A673 (cell line): ENCODE results near the gene IGFBP2. TPM values are rescaled to one million over a fixed set of nuclear protein-coding genes. Genes with fewer than 3 reads are reported as not detected.

ENCODE experiments used
- BruUV-seq: library from RNA; stranded (reverse); fragments of 400-500 nt; replicated peaks from 2 replicates; lab custom pipeline; 2021; lab: Mats Ljungman, UMichigan
- CTCF ChIA-PET: fragments of 300-600 bp; sonication (Branson Sonifier 250); formaldehyde crosslinking; loops from one replicate; lab custom pipeline; 2022; ENCODE audit warnings: antibody characterized with exemption; lab: Charles Lee
- POLR2A ChIA-PET: fragments of 300-600 bp; sonication (Branson Sonifier 250); formaldehyde crosslinking; loops from one replicate; lab custom pipeline; 2022; ENCODE audit warnings: antibody characterized with exemption; ENCODE audit not compliant: low non-redundant PET; lab: Charles Lee
- DNase-seq: peaks from one replicate; pipeline ENCODE4 v3.0.0-alpha.2; 2015; ENCODE audit warnings: low spot score
- H3K27ac ChIP-seq: fragments of 200-600 bp; sonication (generic); 2 replicates; pipeline ENCODE4 v1.5.1; 2016; ENCODE audit warnings: mixed run types, low read depth, mild to moderate bottlenecking, mixed read lengths, antibody characterized with exemption, low read length; ENCODE audit not compliant: poor library complexity, severe bottlenecking
- H3K27me3 ChIP-seq: fragments of 200-600 bp; sonication (generic); replicated peaks from 2 replicates; pipeline ENCODE4 v1.6.1; 2017; ENCODE audit warnings: mixed run types, low read depth, mild to moderate bottlenecking, mixed read lengths, antibody characterized with exemption, low read length; ENCODE audit not compliant: insufficient read depth, poor library complexity
- H3K36me3 ChIP-seq: fragments of 200-600 bp; sonication (generic); 2 replicates; pipeline ENCODE4 v1.6.1; 2016; ENCODE audit warnings: mixed run types, mild to moderate bottlenecking, mixed read lengths, antibody characterized with exemption, low read length; ENCODE audit not compliant: insufficient read depth, poor library complexity, severe bottlenecking
- H3K4me1 ChIP-seq: fragments of 200-600 bp; sonication (generic); 2 replicates; pipeline ENCODE4 v1.6.1; 2017; ENCODE audit warnings: mixed run types, mild to moderate bottlenecking, mixed read lengths, antibody characterized with exemption, low read length; ENCODE audit not compliant: insufficient read depth, poor library complexity, severe bottlenecking
- H3K4me3 ChIP-seq: fragments of 200-600 bp; sonication (generic); 2 replicates; pipeline ENCODE4 v1.5.1; 2016; ENCODE audit warnings: low read depth, mixed run types, mild to moderate bottlenecking, mixed read lengths, low read length; ENCODE audit not compliant: poor library complexity, severe bottlenecking
- H3K9me3 ChIP-seq: fragments of 200-600 bp; sonication (generic); 2 replicates; pipeline ENCODE4 v1.6.1; 2016; ENCODE audit warnings: mixed run types, low read depth, mild to moderate bottlenecking, mixed read lengths, antibody characterized with exemption, low read length; ENCODE audit not compliant: poor library complexity, severe bottlenecking
- EZH2 ChIP-seq: fragments of 200-600 bp; sonication (generic); IDR thresholded peaks from 2 replicates; pipeline ENCODE4 v1.6.1; 2017; ENCODE audit warnings: borderline replicate concordance, low read depth, mild to moderate bottlenecking, mixed read lengths, antibody characterized with exemption, low read length; ENCODE audit not compliant: poor library complexity, severe bottlenecking
- intact Hi-C: fragments of 100-400 bp; cut with micrococcal nuclease; formaldehyde crosslinking; loops from one replicate; pipeline ENCODE4 v1.10.0; 2022; ENCODE audit not compliant: unreplicated experiment
- total RNA-seq: library from RNA; stranded (reverse); gene quantifications from 2 replicates; pipeline ENCODE4 v1.2.3, GENCODE V29; 2021
- TF ChIP-seq, protein P1 (sequence below): fragments of 300-800, 200-600 bp; sonication (generic); conservative IDR thresholded peaks from 2 replicates; pipeline ENCODE4 v1.5.1; 2017; ENCODE audit warnings: low read depth, mild to moderate bottlenecking, antibody characterized with exemption, low read length, moderate library complexity, mixed read lengths

The IGFBP2 gene
- total RNA-seq, 1 experiment from 2014 or later: 614 TPM

DNA sequence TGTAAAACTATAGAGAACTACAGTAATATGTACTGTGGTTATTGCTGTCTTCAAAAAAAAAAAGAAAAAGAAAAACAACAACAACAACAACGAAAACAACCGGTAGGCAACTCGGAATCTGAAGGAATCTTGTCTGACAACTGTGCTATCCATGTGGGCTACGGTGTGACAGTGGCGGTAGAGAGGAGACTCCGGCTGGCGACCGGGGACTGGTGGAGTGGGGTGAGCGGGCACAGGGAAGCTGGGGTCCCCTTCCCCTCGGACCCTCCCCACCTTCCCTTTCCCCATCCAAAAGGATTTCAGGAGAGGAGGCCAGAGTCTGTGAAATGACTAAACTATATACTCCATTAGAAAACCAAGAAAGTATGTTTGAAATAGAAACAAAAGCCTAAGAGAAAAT lies 39.2 kb downstream of the IGFBP2 start:
- no peak for DNase-seq
- intact Hi-C loops: no loop called here
- Histone ChIP-seq H3K9me3 (no peaks in the 10 kb centered on the region), H3K36me3 (peaks cover under 1% of the 10 kb centered on the region), H3K4me1 (no peaks in the 10 kb centered on the region), H3K27ac (no peak overlapping the region), H3K27me3 (no peaks in the 10 kb centered on the region), H3K4me3 (no peak overlapping the region)
- ChIA-PET POLR2A (interaction anchor here (0.6 kb wide), 1 partner anchor 146 kb away, joined by 3 read pairs; no protein-coding TSS in a partner anchor), CTCF (no interaction called here)
- no TSS peak for BruUV-seq
- TF ChIP-seq, protein P1, sequence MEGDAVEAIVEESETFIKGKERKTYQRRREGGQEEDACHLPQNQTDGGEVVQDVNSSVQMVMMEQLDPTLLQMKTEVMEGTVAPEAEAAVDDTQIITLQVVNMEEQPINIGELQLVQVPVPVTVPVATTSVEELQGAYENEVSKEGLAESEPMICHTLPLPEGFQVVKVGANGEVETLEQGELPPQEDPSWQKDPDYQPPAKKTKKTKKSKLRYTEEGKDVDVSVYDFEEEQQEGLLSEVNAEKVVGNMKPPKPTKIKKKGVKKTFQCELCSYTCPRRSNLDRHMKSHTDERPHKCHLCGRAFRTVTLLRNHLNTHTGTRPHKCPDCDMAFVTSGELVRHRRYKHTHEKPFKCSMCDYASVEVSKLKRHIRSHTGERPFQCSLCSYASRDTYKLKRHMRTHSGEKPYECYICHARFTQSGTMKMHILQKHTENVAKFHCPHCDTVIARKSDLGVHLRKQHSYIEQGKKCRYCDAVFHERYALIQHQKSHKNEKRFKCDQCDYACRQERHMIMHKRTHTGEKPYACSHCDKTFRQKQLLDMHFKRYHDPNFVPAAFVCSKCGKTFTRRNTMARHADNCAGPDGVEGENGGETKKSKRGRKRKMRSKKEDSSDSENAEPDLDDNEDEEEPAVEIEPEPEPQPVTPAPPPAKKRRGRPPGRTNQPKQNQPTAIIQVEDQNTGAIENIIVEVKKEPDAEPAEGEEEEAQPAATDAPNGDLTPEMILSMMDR: no peak
- no peak for TF ChIP-seq EZH2

DNA sequence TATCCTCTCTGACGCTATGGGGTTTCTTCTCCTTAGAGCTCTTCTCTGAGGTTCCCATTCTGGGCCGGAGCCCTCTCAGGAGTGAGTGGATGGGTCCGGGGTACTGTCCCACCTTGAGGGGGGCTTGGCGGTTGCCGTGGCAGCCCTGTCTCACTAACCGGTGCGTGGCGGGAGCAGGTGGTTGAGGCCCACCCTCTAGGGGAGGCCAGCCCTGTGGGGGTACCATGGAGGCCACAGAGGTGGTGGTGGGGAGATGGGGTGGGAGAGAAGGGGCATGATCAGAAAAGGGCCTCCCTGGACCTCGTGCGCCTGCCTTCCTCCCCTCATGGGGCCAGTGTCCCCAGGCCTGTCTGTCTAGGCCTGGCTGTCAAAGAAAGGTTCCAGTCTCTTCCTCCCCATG lies 39.8 kb downstream of the IGFBP2 start:
- no peak overlapping the region for H3K27ac ChIP-seq
- H3K4me1 ChIP-seq: no peaks in the 10 kb centered on the region
- H3K36me3 ChIP-seq: no peaks in the 10 kb centered on the region
- no peaks in the 10 kb centered on the region for H3K9me3 ChIP-seq
- no peak overlapping the region for H3K4me3 ChIP-seq
- intact Hi-C loops: no loop called here
- no peak for DNase-seq
- BruUV-seq: no TSS peak
- TF ChIP-seq, protein P1: no peak
- no peak for TF ChIP-seq EZH2
- ChIA-PET CTCF (no interaction called here), POLR2A (no interaction called here)
- no peaks in the 10 kb centered on the region for H3K27me3 ChIP-seq

DNA sequence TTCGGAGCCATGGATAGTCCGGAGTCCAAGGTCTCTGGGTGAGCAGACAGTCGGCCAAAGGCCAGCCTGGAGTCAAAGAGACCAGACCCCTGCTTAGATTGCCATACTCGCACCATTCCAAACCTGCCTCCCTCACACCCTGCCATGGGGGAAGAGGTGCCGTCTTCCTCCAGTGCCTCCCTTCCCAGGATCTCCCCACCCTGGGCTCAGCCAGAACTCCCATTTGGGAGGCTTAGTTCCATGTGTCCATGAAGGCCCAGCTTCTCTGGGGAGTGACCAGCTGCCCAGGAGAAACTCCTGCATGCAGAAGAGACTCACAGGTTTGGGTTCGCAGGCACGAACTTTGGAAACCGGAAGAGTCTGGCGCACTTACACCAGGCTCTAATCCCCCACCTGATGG lies 40.4 kb downstream of the IGFBP2 start:
- TF ChIP-seq, protein P1: no peak
- TF ChIP-seq EZH2: no peak
- no peak for DNase-seq
- Histone ChIP-seq H3K36me3 (no peaks in the 10 kb centered on the region), H3K4me1 (no peaks in the 10 kb centered on the region), H3K27me3 (no peaks in the 10 kb centered on the region), H3K4me3 (no peak overlapping the region), H3K9me3 (no peaks in the 10 kb centered on the region), H3K27ac (no peak overlapping the region)
- ChIA-PET CTCF (no interaction called here), POLR2A (no interaction called here)
- BruUV-seq: no TSS peak
- intact Hi-C loops: no loop called here
